ENCODE measurements around the gene HGS.

Gene HGS

DNA sequence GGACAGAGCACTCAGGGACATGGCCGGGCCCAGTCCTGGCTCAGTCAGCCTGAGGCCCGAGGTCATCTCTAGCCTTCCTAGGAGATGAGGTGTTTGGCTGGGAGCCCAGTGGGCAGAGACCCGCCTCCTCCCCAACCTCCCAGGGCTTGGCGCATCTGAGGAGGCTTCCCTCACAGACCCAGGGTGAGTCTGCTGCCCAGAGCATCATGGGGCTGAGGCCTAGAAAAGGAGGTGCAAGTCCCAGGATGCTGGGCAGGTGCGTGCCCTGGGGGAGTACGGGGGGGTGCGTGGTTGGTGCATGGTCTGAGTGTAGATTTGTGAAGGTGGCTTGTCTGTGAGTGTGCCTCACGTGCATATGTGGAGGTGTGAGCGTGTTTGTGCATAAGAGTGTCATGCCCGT, 32.1 kb upstream of the HGS start:
- Histone ChIP-seq H3K36me3 (ENCODE audit: control insufficient read depth, insufficient read depth, low read length) (no peaks in the 10 kb centered on the region), H3K4me3 (replicated peaks; ENCODE audit: low read depth, low read length) (no peak overlapping the region), H3K27me3 (replicated peaks; ENCODE audit: control insufficient read depth, insufficient read depth, low read length) (no peaks in the 10 kb centered on the region)
- TF ChIP-seq, protein P1, sequence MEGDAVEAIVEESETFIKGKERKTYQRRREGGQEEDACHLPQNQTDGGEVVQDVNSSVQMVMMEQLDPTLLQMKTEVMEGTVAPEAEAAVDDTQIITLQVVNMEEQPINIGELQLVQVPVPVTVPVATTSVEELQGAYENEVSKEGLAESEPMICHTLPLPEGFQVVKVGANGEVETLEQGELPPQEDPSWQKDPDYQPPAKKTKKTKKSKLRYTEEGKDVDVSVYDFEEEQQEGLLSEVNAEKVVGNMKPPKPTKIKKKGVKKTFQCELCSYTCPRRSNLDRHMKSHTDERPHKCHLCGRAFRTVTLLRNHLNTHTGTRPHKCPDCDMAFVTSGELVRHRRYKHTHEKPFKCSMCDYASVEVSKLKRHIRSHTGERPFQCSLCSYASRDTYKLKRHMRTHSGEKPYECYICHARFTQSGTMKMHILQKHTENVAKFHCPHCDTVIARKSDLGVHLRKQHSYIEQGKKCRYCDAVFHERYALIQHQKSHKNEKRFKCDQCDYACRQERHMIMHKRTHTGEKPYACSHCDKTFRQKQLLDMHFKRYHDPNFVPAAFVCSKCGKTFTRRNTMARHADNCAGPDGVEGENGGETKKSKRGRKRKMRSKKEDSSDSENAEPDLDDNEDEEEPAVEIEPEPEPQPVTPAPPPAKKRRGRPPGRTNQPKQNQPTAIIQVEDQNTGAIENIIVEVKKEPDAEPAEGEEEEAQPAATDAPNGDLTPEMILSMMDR (IDR thresholded peaks at IDR 0.05; ENCODE audit: insufficient read depth, low read length, poor library complexity, severe bottlenecking), result no peak
- DNase-seq (ENCODE audit: extremely low read depth, insufficient read length), result no peak

DNA sequence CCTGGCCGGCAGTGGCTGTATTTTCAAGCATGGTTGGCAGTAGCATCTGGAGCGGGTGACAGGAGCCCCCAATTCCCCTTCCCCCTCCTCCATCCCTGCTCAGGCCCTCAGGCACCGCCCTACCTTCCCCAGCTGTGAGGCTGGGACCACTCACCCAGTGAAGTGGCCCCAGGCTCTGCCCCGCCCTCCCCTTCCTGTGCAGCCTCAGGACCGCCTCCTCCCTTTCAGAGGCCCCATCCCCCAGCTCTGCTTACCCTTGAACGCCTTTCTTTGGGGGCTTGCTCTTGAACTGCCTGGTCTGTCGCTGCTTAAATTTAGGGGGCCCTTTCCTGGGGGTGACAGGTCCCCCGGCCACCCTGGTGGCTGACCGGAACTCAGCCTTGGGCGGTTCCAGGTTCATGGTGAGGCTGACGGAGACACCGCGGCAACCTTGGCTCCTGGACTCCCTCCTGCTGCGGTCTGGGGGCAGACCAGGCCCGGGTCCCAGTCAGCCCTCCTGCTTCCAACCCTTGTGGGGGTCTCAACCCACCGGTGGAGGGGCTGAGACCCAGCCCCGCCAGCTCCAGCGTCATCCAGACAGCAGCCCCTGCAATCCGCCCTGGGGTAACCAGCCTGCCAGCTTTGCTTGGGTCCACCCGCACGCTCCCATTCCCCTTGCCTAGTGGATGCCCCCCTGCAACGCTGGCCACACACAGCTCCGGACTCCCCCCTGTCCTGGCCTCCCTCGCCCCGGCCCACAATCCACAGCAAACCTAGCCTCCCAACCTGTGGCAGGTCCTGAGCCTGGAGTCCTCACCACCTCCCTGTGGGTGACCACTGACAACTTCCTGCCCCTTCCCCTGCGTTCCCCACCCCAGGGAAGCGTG, 30.7 kb upstream of the HGS start:
- TF ChIP-seq, protein P1 (IDR thresholded peaks at IDR 0.05; ENCODE audit: insufficient read depth, low read length, poor library complexity, severe bottlenecking), result no peak
- DNase-seq (ENCODE audit: extremely low read depth, insufficient read length), result no peak
- Histone ChIP-seq H3K27me3 (replicated peaks; ENCODE audit: control insufficient read depth, insufficient read depth, low read length) (no peaks in the 10 kb centered on the region), H3K4me3 (replicated peaks; ENCODE audit: low read depth, low read length) (peak overlapping the region; percentile 7; the same call in 1 of the 2 replicates), H3K36me3 (ENCODE audit: control insufficient read depth, insufficient read depth, low read length) (no peaks in the 10 kb centered on the region)

DNA sequence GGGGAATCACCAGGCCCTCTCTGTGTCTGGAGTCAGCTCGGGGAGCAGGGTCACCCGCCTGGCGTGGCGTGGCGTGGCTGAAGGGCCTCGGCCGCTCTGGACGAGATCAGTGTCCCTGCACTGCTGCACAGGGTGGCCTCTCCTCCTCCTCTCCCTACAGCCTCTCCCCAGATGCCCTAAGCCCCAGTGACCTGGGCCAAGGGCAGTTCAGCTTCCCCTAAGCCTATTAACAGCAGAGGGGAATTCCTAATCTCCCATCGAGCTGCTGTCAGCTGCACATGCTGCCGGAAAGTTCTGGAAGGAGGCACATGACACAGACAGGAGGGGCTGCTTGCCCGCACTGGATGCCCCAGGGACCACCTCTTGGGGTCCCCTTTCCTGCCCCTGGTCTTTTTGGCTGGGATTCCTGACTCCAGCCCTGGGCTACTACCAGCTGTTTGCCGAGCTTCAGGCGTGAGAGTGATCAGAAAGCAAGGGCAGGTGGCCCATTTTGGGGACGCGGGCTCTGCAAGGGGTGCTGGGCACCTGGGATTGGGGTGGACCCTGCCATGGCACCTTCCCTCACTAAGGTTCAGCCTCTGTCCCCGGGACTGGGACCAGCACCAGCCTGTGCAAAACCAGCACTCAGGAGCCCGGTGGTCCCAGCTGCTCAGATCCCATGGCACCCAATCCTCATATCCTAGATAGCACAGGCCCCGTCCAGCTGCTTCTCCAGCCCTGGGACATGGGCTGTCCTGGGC, 28.3 kb upstream of the HGS start:
- no peak for DNase-seq (ENCODE audit: extremely low read depth, insufficient read length)
- Histone ChIP-seq H3K36me3 (ENCODE audit: control insufficient read depth, insufficient read depth, low read length) (no peaks in the 10 kb centered on the region), H3K27me3 (replicated peaks; ENCODE audit: control insufficient read depth, insufficient read depth, low read length) (no peaks in the 10 kb centered on the region), H3K4me3 (replicated peaks; ENCODE audit: low read depth, low read length) (no peak overlapping the region)
- TF ChIP-seq, protein P1 (IDR thresholded peaks at IDR 0.05; ENCODE audit: insufficient read depth, low read length, poor library complexity, severe bottlenecking), result no peak

DNA sequence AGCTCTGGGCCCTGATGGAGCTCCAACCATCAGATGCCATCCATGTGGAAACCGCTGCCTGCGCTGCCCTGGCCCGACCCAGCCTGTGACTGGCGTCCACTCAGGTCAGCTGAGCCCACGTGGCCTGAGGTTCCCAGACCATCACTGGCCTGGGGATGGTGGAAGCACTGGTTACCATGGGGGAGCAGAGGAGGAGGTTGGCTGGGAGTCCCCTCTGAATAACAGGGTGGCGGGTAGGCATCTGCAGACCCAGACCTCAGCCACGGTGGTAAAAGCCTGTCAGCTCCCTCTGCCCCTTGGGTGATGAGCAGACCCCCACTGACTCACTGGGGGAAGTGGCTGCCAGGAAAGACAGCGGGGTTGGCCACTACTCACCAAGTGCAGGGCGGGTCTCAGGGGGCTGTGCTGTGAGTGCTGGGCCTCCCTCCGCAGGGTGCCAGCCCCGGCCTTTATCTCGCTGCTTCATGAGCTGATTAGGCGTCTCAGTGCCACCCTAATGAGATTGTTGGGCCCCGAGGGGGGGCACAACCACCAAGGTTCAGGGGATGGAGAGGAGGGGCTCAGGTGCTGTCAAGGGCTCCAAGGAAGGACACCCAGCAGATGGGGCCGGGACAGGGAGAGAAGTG, 27.6 kb upstream of the HGS start, which contains the start of gene PDE6G:
TSS of gene PDE6G (minus strand) at position 425 of the 626 bp plus-strand sequence. CDS start 3,237 bp downstream, outside the sequence.
- TF ChIP-seq, protein P1 (IDR thresholded peaks at IDR 0.05; ENCODE audit: insufficient read depth, low read length, poor library complexity, severe bottlenecking), result no peak
- no peak for DNase-seq (ENCODE audit: extremely low read depth, insufficient read length)
- Histone ChIP-seq H3K27me3 (replicated peaks; ENCODE audit: control insufficient read depth, insufficient read depth, low read length) (no peaks in the 10 kb centered on the region), H3K4me3 (replicated peaks; ENCODE audit: low read depth, low read length) (no peak within 1 kb of the TSS), H3K36me3 (ENCODE audit: control insufficient read depth, insufficient read depth, low read length) (no peaks in the 10 kb centered on the region)

DNA sequence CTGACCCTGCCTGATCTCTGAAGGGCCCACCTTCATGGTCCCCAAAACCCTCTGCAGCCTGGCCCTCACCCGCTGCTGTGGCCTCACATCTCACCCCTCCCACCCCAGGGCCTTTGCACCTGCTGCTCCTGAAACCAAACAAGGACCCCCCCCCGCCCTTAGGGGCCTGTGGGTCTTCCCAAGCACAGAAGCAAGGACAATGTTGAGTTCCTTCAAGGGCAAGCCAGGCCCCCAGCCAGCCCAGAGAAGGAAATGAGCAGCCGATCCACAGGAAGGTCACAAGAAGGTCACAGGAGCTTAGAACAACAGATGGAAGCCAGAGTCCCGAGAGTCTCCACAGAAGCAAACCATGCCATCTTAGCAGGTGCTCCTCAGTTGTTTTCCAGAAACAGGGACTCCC, 27.0 kb upstream of the HGS start:
- Histone ChIP-seq H3K36me3 (ENCODE audit: control insufficient read depth, insufficient read depth, low read length) (no peaks in the 10 kb centered on the region), H3K4me3 (replicated peaks; ENCODE audit: low read depth, low read length) (no peak overlapping the region), H3K27me3 (replicated peaks; ENCODE audit: control insufficient read depth, insufficient read depth, low read length) (no peaks in the 10 kb centered on the region)
- DNase-seq (ENCODE audit: extremely low read depth, insufficient read length), result no peak
- TF ChIP-seq, protein P1 (IDR thresholded peaks at IDR 0.05; ENCODE audit: insufficient read depth, low read length, poor library complexity, severe bottlenecking), result no peak
